Measurements from ENCODE around the gene PCDHGA8.

The PCDHGA8 gene

DNA sequence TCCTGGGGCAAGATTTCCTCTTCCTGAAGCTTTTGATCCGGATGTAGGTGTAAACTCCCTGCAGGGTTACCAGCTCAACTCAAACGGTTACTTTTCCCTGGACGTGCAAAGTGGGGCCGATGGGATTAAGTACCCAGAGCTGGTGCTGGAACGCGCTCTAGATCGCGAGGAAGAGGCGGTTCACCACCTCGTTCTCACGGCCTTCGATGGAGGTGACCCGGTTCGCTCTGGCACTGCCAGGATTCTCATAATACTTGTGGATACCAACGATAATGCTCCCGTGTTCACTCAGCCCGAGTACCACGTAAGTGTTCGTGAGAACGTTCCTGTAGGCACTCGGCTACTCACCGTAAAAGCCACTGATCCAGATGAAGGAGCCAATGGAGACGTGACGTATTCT lies 36.8 kb upstream of the PCDHGA8 start:
- Histone ChIP-seq H3K27ac (ENCODE audit: low read depth, low read length) (no peak overlapping the region), H3K9me3 (ENCODE audit: control insufficient read depth in 1 of 2, low read length in 2 of 2) (peaks cover 31% of the 10 kb centered on the region in 2 donors), H3K9ac (ENCODE audit: low read depth in 1 of 2, low read length in 2 of 2) (no peak overlapping the region), H3K36me3 (ENCODE audit: control insufficient read depth in 1 of 2, insufficient read depth in 2 of 2, low read length in 2 of 2) (no peaks in the 10 kb centered on the region), H3K27me3 (ENCODE audit: control insufficient read depth in 1 of 2, insufficient read depth in 2 of 2, low read length in 2 of 2) (no peaks in the 10 kb centered on the region), H3K4me3 (ENCODE audit: low read depth in 1 of 2, low read length in 2 of 2) (no peak overlapping the region), H3K4me1 (ENCODE audit: control insufficient read depth in 1 of 2, insufficient read depth in 2 of 2, low read length in 2 of 2) (no peaks in the 10 kb centered on the region)

DNA sequence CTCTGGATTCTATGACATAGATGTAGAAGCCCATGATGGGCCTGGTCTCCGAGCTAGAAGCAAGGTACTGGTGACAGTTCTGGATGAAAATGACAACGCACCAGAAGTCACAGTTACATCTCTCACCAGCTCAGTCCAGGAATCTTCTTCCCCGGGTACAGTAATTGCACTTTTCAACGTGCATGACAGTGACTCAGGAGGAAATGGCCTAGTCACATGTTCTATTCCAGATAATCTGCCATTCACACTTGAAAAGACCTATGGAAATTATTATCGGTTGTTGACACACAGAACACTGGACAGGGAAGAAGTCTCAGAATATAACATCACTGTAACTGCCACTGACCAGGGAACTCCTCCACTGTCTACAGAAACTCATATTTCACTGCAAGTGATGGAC lies 36.3 kb upstream of the PCDHGA8 start:
- H3K4me3 ChIP-seq (ENCODE audit: low read depth in 1 of 2, low read length in 2 of 2), result no peak overlapping the region
- no peaks in the 10 kb centered on the region for H3K36me3 ChIP-seq (ENCODE audit: control insufficient read depth in 1 of 2, insufficient read depth in 2 of 2, low read length in 2 of 2)
- H3K4me1 ChIP-seq (ENCODE audit: control insufficient read depth in 1 of 2, insufficient read depth in 2 of 2, low read length in 2 of 2), result no peaks in the 10 kb centered on the region
- peaks cover 31 to 34% of the 10 kb centered on the region in 2 donors for H3K9me3 ChIP-seq (ENCODE audit: control insufficient read depth in 1 of 2, low read length in 2 of 2)
- no peaks in the 10 kb centered on the region for H3K27me3 ChIP-seq (ENCODE audit: control insufficient read depth in 1 of 2, insufficient read depth in 2 of 2, low read length in 2 of 2)
- no peak overlapping the region for H3K9ac ChIP-seq (ENCODE audit: low read depth in 1 of 2, low read length in 2 of 2)
- H3K27ac ChIP-seq (ENCODE audit: low read depth, low read length), result no peak overlapping the region

- H3K4me1 ChIP-seq (ENCODE audit: control insufficient read depth in 1 of 2, insufficient read depth in 2 of 2, low read length in 2 of 2), result no peaks in the 10 kb centered on the region
- H3K9me3 ChIP-seq (ENCODE audit: control insufficient read depth in 1 of 2, low read length in 2 of 2), result peaks cover 33 to 34% of the 10 kb centered on the region in 2 donors
- H3K9ac ChIP-seq (ENCODE audit: low read depth in 1 of 2, low read length in 2 of 2), result no peak overlapping the region
- H3K36me3 ChIP-seq (ENCODE audit: control insufficient read depth in 1 of 2, insufficient read depth in 2 of 2, low read length in 2 of 2), result no peaks in the 10 kb centered on the region
- H3K4me3 ChIP-seq (ENCODE audit: low read depth in 1 of 2, low read length in 2 of 2), result peak overlapping the region in 1 of 2 donors; percentile 20
- no peaks in the 10 kb centered on the region for H3K27me3 ChIP-seq (ENCODE audit: control insufficient read depth in 1 of 2, insufficient read depth in 2 of 2, low read length in 2 of 2)
- no peak overlapping the region for H3K27ac ChIP-seq (ENCODE audit: low read depth, low read length)
Measured at GRCh38 chr5:141356950-141357349, 35.5 kb upstream of the PCDHGA8 start.

DNA sequence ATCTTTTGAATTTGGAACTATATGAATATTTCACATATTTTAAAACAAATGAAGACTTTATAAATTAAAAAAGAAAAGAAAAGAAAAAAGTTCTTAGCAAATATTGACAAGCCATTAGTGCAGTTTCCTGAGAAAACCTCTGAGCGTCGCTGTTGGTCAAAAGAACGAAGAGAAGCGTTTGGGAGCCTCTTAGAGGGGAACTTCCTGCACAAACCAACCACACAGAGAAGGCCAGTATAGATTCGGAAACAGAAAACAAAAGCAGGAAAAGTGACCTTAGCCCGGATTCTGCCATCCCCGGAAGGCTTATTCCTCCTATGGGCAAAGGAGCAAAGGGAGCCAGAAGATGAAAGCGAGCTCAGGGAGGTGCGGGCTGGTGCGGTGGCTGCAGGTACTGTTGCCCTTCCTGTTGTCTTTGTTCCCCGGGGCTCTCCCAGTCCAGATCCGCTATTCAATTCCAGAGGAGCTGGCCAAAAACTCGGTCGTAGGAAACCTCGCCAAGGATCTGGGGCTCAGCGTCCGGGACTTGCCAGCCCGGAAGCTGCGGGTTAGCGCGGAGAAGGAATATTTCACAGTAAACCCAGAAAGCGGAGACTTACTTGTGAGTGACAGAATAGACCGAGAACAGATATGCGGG lies 32.5 kb upstream of the PCDHGA8 start, which contains the start of gene PCDHGB2:
TSS of gene PCDHGB2 (plus strand) at position 205 of the 637 bp plus-strand sequence. CDS start at position 347, 142 bp downstream.
- peak within 1 kb of the TSS; percentile 52 to 66 for H3K4me3 ChIP-seq (ENCODE audit: low read depth in 1 of 2, low read length in 2 of 2)
- H3K27ac ChIP-seq (ENCODE audit: low read depth, low read length), result no peak within 1 kb of the TSS
- H3K9me3 ChIP-seq (ENCODE audit: control insufficient read depth in 1 of 2, low read length in 2 of 2), result peaks cover 39 to 49% of the 10 kb centered on the region in 2 donors
- no peaks in the 10 kb centered on the region for H3K4me1 ChIP-seq (ENCODE audit: control insufficient read depth in 1 of 2, insufficient read depth in 2 of 2, low read length in 2 of 2)
- H3K9ac ChIP-seq (ENCODE audit: low read depth in 1 of 2, low read length in 2 of 2), result no peak within 1 kb of the TSS
- H3K36me3 ChIP-seq (ENCODE audit: control insufficient read depth in 1 of 2, insufficient read depth in 2 of 2, low read length in 2 of 2), result no peaks in the 10 kb centered on the region
- H3K27me3 ChIP-seq (ENCODE audit: control insufficient read depth in 1 of 2, insufficient read depth in 2 of 2, low read length in 2 of 2), result no peaks in the 10 kb centered on the region

DNA sequence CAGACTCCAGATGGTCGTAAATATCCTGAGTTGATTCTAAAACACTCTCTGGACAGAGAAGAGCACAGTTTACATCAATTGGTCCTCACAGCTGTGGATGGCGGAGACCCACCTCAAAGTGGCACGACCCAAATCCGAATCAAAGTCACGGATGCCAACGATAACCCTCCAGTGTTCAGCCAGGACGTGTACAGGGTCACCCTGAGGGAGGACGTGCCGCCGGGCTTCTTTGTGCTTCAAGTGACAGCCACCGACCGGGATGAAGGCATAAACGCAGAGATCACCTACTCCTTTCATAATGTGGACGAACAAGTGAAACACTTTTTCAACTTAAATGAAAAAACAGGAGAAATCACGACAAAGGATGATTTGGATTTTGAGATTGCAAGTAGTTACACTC lies 31.7 kb upstream of the PCDHGA8 start:
- Histone ChIP-seq H3K9me3 (ENCODE audit: control insufficient read depth in 1 of 2, low read length in 2 of 2) (peaks cover 42 to 50% of the 10 kb centered on the region in 2 donors), H3K27me3 (ENCODE audit: control insufficient read depth in 1 of 2, insufficient read depth in 2 of 2, low read length in 2 of 2) (no peaks in the 10 kb centered on the region)

DNA sequence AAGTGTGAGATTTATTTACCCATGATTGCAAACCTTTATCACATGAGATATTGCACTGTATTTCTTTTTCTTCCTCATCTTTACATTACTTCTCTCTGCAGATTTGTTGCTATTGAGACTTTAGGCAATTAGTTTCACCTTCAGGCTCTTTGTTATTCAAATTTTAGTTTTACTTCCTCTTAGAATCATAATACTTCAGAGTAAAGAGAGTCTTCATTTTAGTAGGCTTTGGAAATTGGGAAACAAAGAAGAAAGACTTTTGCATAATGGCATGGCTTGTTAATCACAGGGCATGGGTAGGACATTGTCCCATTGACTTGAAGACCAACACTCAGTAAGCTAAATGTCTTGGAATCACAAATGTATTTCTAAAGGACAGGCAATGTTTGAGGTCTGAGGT lies 29.7 kb upstream of the PCDHGA8 start:
- Histone ChIP-seq H3K27me3 (ENCODE audit: control insufficient read depth in 1 of 2, insufficient read depth in 2 of 2, low read length in 2 of 2) (no peaks in the 10 kb centered on the region), H3K27ac (ENCODE audit: low read depth, low read length) (no peak overlapping the region), H3K9me3 (ENCODE audit: control insufficient read depth in 1 of 2, low read length in 2 of 2) (peaks cover 31 to 43% of the 10 kb centered on the region in 2 donors), H3K4me1 (ENCODE audit: control insufficient read depth in 1 of 2, insufficient read depth in 2 of 2, low read length in 2 of 2) (no peaks in the 10 kb centered on the region), H3K9ac (ENCODE audit: low read depth in 1 of 2, low read length in 2 of 2) (no peak overlapping the region), H3K4me3 (ENCODE audit: low read depth in 1 of 2, low read length in 2 of 2) (no peak overlapping the region), H3K36me3 (ENCODE audit: control insufficient read depth in 1 of 2, insufficient read depth in 2 of 2, low read length in 2 of 2) (no peaks in the 10 kb centered on the region)

More for the DNA sequence above, 31.7 kb upstream of the PCDHGA8 start:
- Histone ChIP-seq H3K36me3 (ENCODE audit: control insufficient read depth in 1 of 2, insufficient read depth in 2 of 2, low read length in 2 of 2) (no peaks in the 10 kb centered on the region), H3K9ac (ENCODE audit: low read depth in 1 of 2, low read length in 2 of 2) (no peak overlapping the region), H3K4me1 (ENCODE audit: control insufficient read depth in 1 of 2, insufficient read depth in 2 of 2, low read length in 2 of 2) (no peaks in the 10 kb centered on the region), H3K27ac (ENCODE audit: low read depth, low read length) (no peak overlapping the region), H3K4me3 (ENCODE audit: low read depth in 1 of 2, low read length in 2 of 2) (peak overlapping the region in 1 of 2 donors; percentile 66)

DNA sequence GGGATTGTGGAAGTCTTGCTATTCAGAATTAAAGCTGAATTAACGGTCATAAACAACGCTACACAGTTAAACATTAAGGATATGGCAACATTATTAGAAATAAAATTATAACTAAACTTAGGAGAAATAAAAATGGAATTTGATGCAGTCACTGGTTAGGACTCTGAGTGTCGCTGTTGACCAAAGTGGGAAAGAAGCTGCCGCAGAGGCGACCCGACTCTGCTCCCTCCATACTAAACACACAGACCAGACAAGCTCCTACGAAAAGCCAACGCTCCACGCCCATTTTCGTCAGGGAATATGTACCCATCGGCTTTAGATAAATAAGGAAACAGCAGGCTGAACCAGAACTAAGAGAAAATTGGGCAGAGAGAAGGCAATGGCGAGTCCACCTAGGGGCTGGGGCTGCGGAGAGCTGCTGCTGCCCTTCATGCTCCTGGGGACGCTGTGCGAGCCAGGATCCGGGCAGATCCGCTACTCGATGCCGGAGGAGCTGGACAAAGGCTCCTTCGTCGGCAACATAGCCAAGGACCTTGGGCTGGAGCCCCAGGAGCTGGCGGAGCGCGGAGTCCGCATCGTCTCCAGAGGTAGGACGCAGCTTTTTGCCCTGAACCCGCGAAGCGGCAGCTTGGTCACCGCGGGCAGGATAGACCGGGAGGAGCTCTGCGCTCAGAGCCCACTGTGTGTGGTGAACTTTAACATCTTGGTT lies 28.3 kb upstream of the PCDHGA8 start, which contains the start of gene PCDHGA5:
TSS of gene PCDHGA5 (plus strand) at position 211 of the 709 bp plus-strand sequence. CDS start at position 380, 169 bp downstream.
- no peaks in the 10 kb centered on the region for H3K36me3 ChIP-seq (ENCODE audit: control insufficient read depth in 1 of 2, insufficient read depth in 2 of 2, low read length in 2 of 2)
- H3K27ac ChIP-seq (ENCODE audit: low read depth, low read length), result no peak within 1 kb of the TSS
- H3K9ac ChIP-seq (ENCODE audit: low read depth in 1 of 2, low read length in 2 of 2), result no peak within 1 kb of the TSS
- H3K27me3 ChIP-seq (ENCODE audit: control insufficient read depth in 1 of 2, insufficient read depth in 2 of 2, low read length in 2 of 2), result no peaks in the 10 kb centered on the region
- no peak within 1 kb of the TSS for H3K4me3 ChIP-seq (ENCODE audit: low read depth in 1 of 2, low read length in 2 of 2)
- no peaks in the 10 kb centered on the region for H3K4me1 ChIP-seq (ENCODE audit: control insufficient read depth in 1 of 2, insufficient read depth in 2 of 2, low read length in 2 of 2)
- H3K9me3 ChIP-seq (ENCODE audit: control insufficient read depth in 1 of 2, low read length in 2 of 2), result peaks cover 31 to 43% of the 10 kb centered on the region in 2 donors

DNA sequence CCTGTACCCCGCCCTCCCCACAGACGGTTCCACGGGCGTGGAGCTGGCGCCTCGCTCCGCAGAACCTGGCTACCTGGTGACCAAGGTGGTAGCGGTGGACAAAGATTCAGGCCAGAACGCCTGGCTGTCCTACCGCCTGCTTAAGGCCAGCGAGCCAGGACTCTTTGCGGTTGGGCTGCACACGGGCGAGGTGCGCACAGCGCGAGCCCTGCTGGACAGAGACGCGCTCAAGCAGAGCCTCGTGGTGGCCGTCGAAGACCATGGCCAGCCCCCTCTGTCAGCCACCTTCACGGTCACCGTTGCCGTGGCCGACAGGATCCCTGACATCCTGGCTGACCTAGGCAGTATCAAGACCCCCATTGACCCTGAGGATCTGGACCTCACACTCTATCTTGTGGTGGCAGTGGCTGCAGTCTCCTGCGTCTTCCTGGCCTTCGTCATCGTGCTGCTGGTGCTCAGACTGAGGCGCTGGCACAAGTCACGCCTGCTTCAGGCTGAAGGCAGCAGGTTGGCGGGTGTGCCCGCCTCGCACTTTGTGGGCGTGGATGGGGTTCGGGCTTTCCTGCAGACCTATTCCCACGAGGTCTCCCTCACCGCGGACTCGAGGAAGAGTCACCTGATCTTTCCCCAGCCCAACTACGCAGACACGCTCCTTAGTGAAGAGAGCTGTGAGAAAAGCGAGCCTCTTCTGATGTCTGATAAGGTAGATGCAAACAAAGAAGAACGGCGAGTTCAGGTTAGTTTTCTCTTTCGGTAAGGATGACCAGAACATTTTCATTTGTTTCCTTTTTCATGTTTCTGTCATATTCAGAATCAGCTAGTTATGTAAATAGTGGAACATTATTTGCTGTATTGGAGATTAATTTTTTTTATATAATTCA lies 26.2 kb upstream of the PCDHGA8 start:
- Histone ChIP-seq H3K27ac (ENCODE audit: low read depth, low read length) (no peak overlapping the region), H3K9me3 (ENCODE audit: control insufficient read depth in 1 of 2, low read length in 2 of 2) (peaks cover 34 to 38% of the 10 kb centered on the region in 2 donors)

DNA sequence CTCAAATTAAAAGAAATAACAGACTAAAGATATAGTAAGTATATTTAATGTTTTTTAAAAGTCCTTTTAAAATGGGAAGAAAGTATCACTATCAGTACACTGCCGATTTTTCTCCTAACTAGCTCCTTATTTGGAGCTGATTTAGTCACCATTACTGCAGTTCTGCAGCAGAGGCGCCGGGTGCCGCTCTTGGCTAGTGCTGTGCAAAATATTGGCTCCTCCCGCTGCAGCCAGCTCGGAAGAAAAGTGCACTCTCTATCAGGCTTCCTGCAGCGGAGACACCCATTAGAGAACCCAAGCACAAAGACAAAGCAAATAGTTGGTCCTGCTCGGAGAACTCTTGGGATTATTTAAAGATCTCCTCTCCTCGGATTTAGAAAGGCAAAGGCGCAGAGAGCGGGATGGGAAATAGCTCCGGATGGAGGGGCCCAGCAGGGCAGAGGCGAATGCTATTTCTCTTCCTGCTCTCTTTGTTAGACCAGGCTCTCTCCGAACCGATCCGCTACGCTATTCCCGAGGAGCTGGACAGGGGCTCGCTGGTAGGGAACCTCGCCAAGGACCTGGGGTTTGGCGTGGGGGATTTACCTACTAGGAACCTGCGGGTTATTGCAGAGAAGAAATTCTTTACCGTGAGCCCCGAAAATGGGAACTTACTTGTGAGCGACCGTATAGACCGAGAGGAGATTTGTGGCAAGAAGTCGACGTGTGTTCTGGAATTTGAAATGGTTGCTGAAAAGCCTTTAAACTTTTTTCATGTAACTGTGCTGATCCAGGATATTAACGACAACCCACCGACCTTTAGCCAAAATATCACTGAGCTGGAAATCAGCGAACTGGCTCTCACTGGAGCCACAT lies 22.2 kb upstream of the PCDHGA8 start, which contains the start of gene PCDHGB3:
TSS of gene PCDHGB3 (plus strand) at position 249 of the 855 bp plus-strand sequence. CDS start at position 402, 153 bp downstream.
- Histone ChIP-seq H3K27me3 (ENCODE audit: control insufficient read depth in 1 of 2, insufficient read depth in 2 of 2, low read length in 2 of 2) (peaks cover 0 to 5% of the 10 kb centered on the region in 2 donors), H3K4me3 (ENCODE audit: low read depth in 1 of 2, low read length in 2 of 2) (peak within 1 kb of the TSS; percentile 18 to 49), H3K4me1 (ENCODE audit: control insufficient read depth in 1 of 2, insufficient read depth in 2 of 2, low read length in 2 of 2) (no peaks in the 10 kb centered on the region), H3K27ac (ENCODE audit: low read depth, low read length) (no peak within 1 kb of the TSS), H3K36me3 (ENCODE audit: control insufficient read depth in 1 of 2, insufficient read depth in 2 of 2, low read length in 2 of 2) (no peaks in the 10 kb centered on the region), H3K9me3 (ENCODE audit: control insufficient read depth in 1 of 2, low read length in 2 of 2) (peaks cover 38 to 46% of the 10 kb centered on the region in 2 donors), H3K9ac (ENCODE audit: low read depth in 1 of 2, low read length in 2 of 2) (no peak within 1 kb of the TSS)

More for the DNA sequence above, 26.2 kb upstream of the PCDHGA8 start:
- Histone ChIP-seq H3K4me3 (ENCODE audit: low read depth in 1 of 2, low read length in 2 of 2) (no peak overlapping the region), H3K9ac (ENCODE audit: low read depth in 1 of 2, low read length in 2 of 2) (no peak overlapping the region), H3K36me3 (ENCODE audit: control insufficient read depth in 1 of 2, insufficient read depth in 2 of 2, low read length in 2 of 2) (no peaks in the 10 kb centered on the region), H3K27me3 (ENCODE audit: control insufficient read depth in 1 of 2, insufficient read depth in 2 of 2, low read length in 2 of 2) (peaks cover 0 to 5% of the 10 kb centered on the region in 2 donors), H3K4me1 (ENCODE audit: control insufficient read depth in 1 of 2, insufficient read depth in 2 of 2, low read length in 2 of 2) (no peaks in the 10 kb centered on the region)
